Type B pancreatic cell (in vitro differentiated cells): ENCODE data around the gene ORC1. TPM values are rescaled to one million over a fixed set of nuclear protein-coding genes. Genes with fewer than 3 reads are reported as not detected.

Source experiments
- DNase-seq: peaks from one replicate; pipeline ENCODE4 v3.0.0; 2021; ENCODE audit warnings: mixed read lengths; ENCODE audit not compliant: unreplicated experiment; ENCODE audit errors: extremely low spot score
- H3K27ac Mint-ChIP-seq: 2 replicates; pipeline ENCODE4 v1.8.0; 2021; ENCODE audit warnings: mild to moderate bottlenecking, mixed read lengths
- H3K27me3 Mint-ChIP-seq: 2 replicates; pipeline ENCODE4 v1.8.0; 2021; ENCODE audit warnings: mixed read lengths
- H3K36me3 Mint-ChIP-seq: 2 replicates; pipeline ENCODE4 v1.8.0; 2021; ENCODE audit warnings: mixed read lengths
- H3K4me1 Mint-ChIP-seq: one replicate; pipeline ENCODE4 v1.8.0; 2021; ENCODE audit warnings: mixed read lengths; ENCODE audit not compliant: unreplicated experiment
- H3K4me3 Mint-ChIP-seq: 2 replicates; pipeline ENCODE4 v1.8.0; 2021; ENCODE audit warnings: mild to moderate bottlenecking, mixed read lengths
- H3K9me3 Mint-ChIP-seq: 2 replicates; pipeline ENCODE4 v1.8.0; 2021; ENCODE audit warnings: mixed read lengths
- CTCF ChIP-seq: fragments of 200-600 bp; sonication (generic); conservative IDR thresholded peaks from 2 replicates; pipeline ENCODE4 v1.5.0; 2021; ENCODE audit warnings: antibody characterized with exemption, mild to moderate bottlenecking
- total RNA-seq: library from RNA; stranded (reverse); gene quantifications from 2 replicates; pipeline ENCODE4 v1.2.1, GENCODE V29; 2021; ENCODE audit warnings: low replicate concordance

The ORC1 gene
- total RNA-seq, 1 donor from 2014 or later = 14.8 TPM

- Mint-ChIP-seq H3K27ac (no peak overlapping the region), H3K27me3 (no peaks in the 10 kb centered on the region), H3K9me3 (no peaks in the 10 kb centered on the region), H3K36me3 (peaks cover 18% of the 10 kb centered on the region), H3K4me3 (no peak overlapping the region), H3K4me1 (no peaks in the 10 kb centered on the region)
- no peak for DNase-seq
- no peak for TF ChIP-seq CTCF
Measured at GRCh38 chr1:52332411-52332810, 71.8 kb downstream of the ORC1 start.

- Mint-ChIP-seq H3K36me3 (peaks cover 5% of the 10 kb centered on the region), H3K4me1 (no peaks in the 10 kb centered on the region), H3K27me3 (no peaks in the 10 kb centered on the region), H3K9me3 (no peaks in the 10 kb centered on the region), H3K27ac (no peak overlapping the region), H3K4me3 (no peak overlapping the region)
- no peak for DNase-seq
- TF ChIP-seq CTCF = no peak
Measured at GRCh38 chr1:52328615-52329014, 75.6 kb downstream of the ORC1 start.

- no peak for TF ChIP-seq CTCF
- Mint-ChIP-seq H3K4me3 (no peak overlapping the region), H3K27ac (no peak overlapping the region)
Measured at GRCh38 chr1:52325786-52326185, 78.4 kb downstream of the ORC1 start.

GRCh38 chr1:52323731-52324130 lies 80.5 kb downstream of the ORC1 start:
- no peak for DNase-seq
- Mint-ChIP-seq H3K27me3 (no peaks in the 10 kb centered on the region), H3K36me3 (peaks cover 4% of the 10 kb centered on the region), H3K9me3 (no peaks in the 10 kb centered on the region), H3K4me1 (no peaks in the 10 kb centered on the region), H3K27ac (no peak overlapping the region), H3K4me3 (no peak overlapping the region)
- TF ChIP-seq CTCF = no peak

More at GRCh38 chr1:52325786-52326185, 78.4 kb downstream of the ORC1 start:
- H3K27me3 Mint-ChIP-seq = no peaks in the 10 kb centered on the region
- H3K4me1 Mint-ChIP-seq = no peaks in the 10 kb centered on the region
- DNase-seq = no peak
- H3K36me3 Mint-ChIP-seq = peaks cover 4% of the 10 kb centered on the region
- no peaks in the 10 kb centered on the region for H3K9me3 Mint-ChIP-seq

Other genes starting within 250 kb of the ORC1 start
- gene CC2D1B, start 38.2 kb downstream of the ORC1 start, total RNA-seq = 33.7 and 35.9 TPM in 2 replicates
- gene PRPF38A, start 179 bp upstream of the ORC1 start, total RNA-seq = 55.6 and 70.7 TPM in 2 replicates
- gene TUT4, start 148.7 kb upstream of the ORC1 start, total RNA-seq = 69.4 and 108 TPM in 2 replicates
- gene GPX7, start 197.9 kb upstream of the ORC1 start, total RNA-seq = 20.4 and 35.4 TPM in 2 replicates
- not detected in 2 replicates for gene SHISAL2A, start 228.7 kb upstream of the ORC1 start, total RNA-seq